GM18951 (cell line): ENCODE data around the gene POLR2J.
"Not testable (repeated sequence)": the region's sequence is repeated elsewhere in the genome, so short reads cannot be mapped to it uniquely, and the experiment has no call there.

Experiments used
- POLR2A ChIP-seq: IDR thresholded peaks from 4 replicates; pipeline ENCODE4 v1.6.1; 2011; ENCODE audit warnings: mild to moderate bottlenecking; ENCODE audit not compliant: insufficient read length, insufficient read depth; ENCODE audit errors: extremely low read depth
- in situ Hi-C: fragments of 300-500 bp; cut with MboI; formaldehyde crosslinking; loops from one replicate; pipeline ENCODE4 v1.12.0; 2022; ENCODE audit warnings: low sequenced_read_pairs, mixed read lengths, inconsistent platforms; ENCODE audit not compliant: unreplicated experiment

Gene POLR2J

GRCh38 chr7:102459221-102459844 lies 19.4 kb downstream of the POLR2J start:
- TF ChIP-seq POLR2A: no peak
- in situ Hi-C loops: no loop called here

DNA sequence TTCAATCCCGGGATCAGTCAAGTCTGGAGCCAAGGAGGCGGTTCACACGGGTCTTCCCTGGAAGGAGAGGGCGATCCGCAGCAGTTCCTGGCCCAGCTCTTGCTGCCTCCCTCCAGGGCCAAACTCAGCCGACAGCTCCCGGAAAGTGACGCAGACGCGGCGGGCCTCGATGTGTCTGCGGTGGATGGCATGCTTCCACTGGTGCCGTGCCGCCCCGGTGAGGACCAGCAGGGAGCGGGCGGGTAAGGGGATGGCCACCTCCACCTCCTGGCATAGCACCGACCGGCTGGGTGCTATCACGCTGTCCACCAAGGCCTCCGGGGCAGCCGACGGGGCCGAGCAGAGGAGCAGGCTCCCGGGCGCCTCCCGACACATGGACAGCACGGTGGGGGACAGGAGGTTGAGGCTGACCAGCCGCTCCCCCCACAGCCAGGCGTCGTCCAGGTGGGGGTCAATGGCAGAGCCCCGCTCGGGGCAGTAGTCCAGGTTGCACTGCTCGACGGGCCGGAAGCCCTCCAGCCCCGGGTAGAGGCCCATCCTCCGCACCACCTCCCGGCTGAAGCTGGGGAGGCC lies 21.3 kb downstream of the POLR2J start:
- in situ Hi-C loops: no loop called here
- no peak for TF ChIP-seq POLR2A

- no peak for TF ChIP-seq POLR2A
- in situ Hi-C loops: no loop called here
Observed at GRCh38 chr7:102456327-102456726, 22.4 kb downstream of the POLR2J start.

DNA sequence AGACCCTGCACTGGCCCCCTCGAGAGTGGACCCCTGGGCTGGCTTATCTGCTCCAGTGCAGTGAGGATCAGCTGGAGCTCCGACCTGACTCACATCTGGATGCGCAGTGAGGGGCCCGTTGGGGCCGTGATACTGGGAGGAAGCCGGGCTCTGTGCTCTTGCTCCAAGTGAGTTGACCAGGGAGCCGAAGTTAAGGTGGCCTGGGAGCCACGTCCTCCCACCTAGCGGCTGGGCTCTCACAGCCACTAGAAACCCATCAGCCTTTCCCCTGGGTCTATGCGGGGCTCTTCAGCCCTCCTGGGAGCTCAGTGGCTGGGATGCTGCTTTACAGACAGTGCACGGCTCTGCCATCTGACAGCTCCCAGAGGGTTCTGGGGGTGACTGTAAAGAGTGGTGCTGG lies 23.1 kb downstream of the POLR2J start:
- TF ChIP-seq POLR2A: peak; percentile 23
- in situ Hi-C loops: no loop called here

DNA sequence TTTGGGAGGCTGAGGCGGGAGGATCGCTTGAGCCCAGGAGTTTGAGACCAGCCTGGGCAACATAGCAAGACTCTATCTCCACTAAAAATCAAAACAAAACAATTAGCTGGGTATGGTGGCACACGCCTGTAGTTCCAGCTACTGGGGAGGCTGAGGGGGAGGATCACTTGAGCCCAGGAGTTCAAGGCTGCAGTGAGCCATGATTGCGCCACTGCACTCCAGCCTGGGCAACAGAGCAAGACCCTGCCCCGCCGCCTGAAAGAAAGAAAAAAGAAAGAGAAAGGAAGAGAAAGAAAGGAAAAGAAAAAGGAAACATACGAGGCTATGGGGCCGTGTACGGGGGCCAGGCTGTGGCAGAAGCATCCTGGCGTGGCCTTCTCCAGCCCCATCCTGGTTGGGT lies 23.8 kb downstream of the POLR2J start:
- in situ Hi-C loops: not testable (repeated sequence)

GRCh38 chr7:102454468-102454867 lies 24.3 kb downstream of the POLR2J start:
- no peak for TF ChIP-seq POLR2A
- in situ Hi-C loops: no loop called here

- in situ Hi-C loops: no loop called here
- no peak for TF ChIP-seq POLR2A
Observed at GRCh38 chr7:102453319-102453718, 25.4 kb downstream of the POLR2J start.

GRCh38 chr7:102452451-102452850 lies 26.3 kb downstream of the POLR2J start:
- in situ Hi-C loops: no loop called here
- no peak for TF ChIP-seq POLR2A

DNA sequence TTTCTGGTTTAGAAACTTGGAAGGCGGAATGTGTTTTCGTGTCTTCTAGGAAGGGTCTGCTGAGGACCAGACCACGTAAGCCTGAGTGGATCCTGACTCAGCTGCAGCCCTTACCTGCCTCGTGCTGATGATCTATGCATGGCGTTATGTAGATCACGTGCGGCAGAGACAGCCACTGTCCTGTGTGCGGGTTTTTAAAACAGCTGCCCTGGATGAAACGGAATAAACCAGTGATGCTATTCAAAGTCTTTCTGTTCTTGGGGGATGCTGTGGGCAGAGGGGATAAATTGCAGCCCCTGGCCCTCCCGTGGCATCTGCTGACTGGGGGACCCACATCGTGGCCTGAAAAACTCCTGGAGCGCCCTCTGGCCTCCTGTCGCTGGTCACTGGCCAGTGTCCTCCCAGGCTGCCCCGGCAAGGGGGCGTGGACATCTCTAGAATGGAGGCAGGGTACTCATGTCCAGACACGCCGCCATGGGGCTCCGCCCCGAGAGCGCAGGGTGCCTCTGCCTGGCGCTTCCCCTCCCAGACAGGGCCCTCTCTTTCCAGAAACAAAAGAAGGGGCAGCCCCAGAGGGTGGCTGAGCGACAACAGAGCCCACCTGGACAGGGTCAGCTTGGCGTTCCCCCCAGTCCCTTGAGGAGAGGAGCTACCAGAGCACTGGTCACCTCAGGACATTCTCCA lies 27.2 kb downstream of the POLR2J start:
- no peak for TF ChIP-seq POLR2A
- in situ Hi-C loops: no loop called here

DNA sequence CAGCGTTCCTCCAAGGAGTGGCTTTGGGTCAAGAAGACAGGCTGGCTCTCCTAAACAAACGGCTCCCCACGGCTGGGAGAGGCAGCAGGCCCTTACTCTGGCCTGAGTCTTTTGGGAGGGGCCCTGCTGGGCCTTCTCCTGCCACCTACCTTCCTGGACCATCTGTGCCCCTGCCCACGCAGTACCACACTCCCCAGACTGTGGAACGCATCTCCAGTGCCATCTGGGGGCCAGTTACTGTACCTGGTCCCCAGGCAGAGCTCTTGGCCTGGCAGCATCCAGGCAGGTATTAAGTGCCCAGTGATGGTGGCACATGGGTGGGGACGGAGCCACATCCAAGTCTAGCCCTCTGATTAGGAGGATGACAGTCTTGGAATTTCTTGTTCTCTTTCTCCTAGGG lies 28.5 kb downstream of the POLR2J start:
- no peak for TF ChIP-seq POLR2A
- in situ Hi-C loops: no loop called here

GRCh38 chr7:102449136-102449535 lies 29.6 kb downstream of the POLR2J start:
- TF ChIP-seq POLR2A: no peak
- in situ Hi-C loops: loop anchor here (5.0 kb wide), 1 partner anchor 42 kb away; no protein-coding TSS in a partner anchor

- in situ Hi-C loops: loop anchor here (5.0 kb wide), 1 partner anchor 40 kb away; no protein-coding TSS in a partner anchor
- TF ChIP-seq POLR2A: no peak
Observed at GRCh38 chr7:102447311-102447710, 31.4 kb downstream of the POLR2J start.

GRCh38 chr7:102446387-102447156 lies 32.1 kb downstream of the POLR2J start:
- in situ Hi-C loops: loop anchor here (5.0 kb wide), 1 partner anchor 39 kb away; no protein-coding TSS in a partner anchor
- no peak for TF ChIP-seq POLR2A
